Muscle layer of colon (tissue), 2 donors: ENCODE measurements around the gene FES.
"Not testable (repeated sequence)": the region's sequence is repeated elsewhere in the genome, so short reads cannot be mapped to it uniquely, and the experiment has no call there.

ENCODE experiments used
- H3K27ac ChIP-seq: one replicate; pipeline ENCODE4 v1.7.0; 2013; ENCODE audit warnings: low read depth, mild to moderate bottlenecking, low read length, moderate library complexity
- H3K27me3 ChIP-seq, 2 donors: one replicate each; pipeline ENCODE4 v1.7.0; 2013; ENCODE audit warnings: low read length in 2 of 2, mild to moderate bottlenecking in 2 of 2; ENCODE audit not compliant: insufficient read depth in 2 of 2, control insufficient read depth in 1 of 2
- H3K36me3 ChIP-seq: one replicate; pipeline ENCODE4 v1.7.0; 2013; ENCODE audit warnings: mild to moderate bottlenecking, low read length; ENCODE audit not compliant: insufficient read depth
- H3K4me1 ChIP-seq: one replicate; pipeline ENCODE4 v1.7.0; 2013; ENCODE audit warnings: mild to moderate bottlenecking, low read length; ENCODE audit not compliant: insufficient read depth
- H3K4me3 ChIP-seq, 2 donors: one replicate each; pipeline ENCODE4 v1.7.0; 2013; ENCODE audit warnings: low read length in 2 of 2, low read depth in 1 of 2, mild to moderate bottlenecking in 1 of 2, moderate library complexity in 1 of 2
- H3K9ac ChIP-seq: one replicate; pipeline ENCODE4 v1.7.0; 2013; ENCODE audit warnings: low read length
- H3K9me3 ChIP-seq: one replicate; pipeline ENCODE4 v1.7.0; 2013; ENCODE audit warnings: mild to moderate bottlenecking, low read length
- donor health status: abdominal sarcoma.
- donor health status: Adenocarcinoma of cecum.

FES gene

DNA sequence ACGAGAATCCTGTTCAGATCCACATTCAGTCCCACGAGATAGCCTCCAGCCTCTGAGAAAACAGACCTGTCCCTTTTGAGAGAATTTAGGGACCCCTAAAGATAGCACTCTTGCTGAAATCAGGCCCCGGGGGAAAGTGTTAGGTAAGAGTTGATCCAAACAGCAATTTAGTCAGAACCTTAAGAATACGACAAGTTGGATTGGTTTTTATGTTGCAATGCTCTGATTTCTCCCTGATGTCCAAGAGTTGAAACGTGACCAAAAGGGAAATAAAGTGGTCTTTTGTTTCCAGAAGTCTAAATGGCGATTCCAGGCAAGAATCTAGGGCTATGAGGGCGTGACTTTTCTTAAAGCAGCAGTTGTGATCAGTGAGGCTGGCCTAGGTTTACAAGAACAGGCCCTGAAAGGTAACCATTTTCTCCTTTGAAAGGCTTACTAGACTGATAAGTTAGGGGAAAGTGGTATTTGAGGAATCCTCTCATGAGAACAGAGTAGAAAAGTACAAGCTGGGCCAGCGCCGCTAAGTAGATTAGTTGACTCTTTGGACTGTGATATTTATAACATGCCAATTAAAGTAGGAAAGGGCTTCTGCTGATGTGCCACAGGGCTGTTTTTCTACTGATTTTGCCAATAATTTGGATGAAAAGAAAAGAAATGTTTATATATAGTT, 23.7 kb downstream of the FES start:
- Histone ChIP-seq H3K27ac (no peak overlapping the region), H3K27me3 (no peaks in the 10 kb centered on the region), H3K9me3 (no peaks in the 10 kb centered on the region), H3K4me3 (no peak overlapping the region), H3K4me1 (peaks cover 8% of the 10 kb centered on the region), H3K36me3 (peaks cover 77% of the 10 kb centered on the region), H3K9ac (no peak overlapping the region)

DNA sequence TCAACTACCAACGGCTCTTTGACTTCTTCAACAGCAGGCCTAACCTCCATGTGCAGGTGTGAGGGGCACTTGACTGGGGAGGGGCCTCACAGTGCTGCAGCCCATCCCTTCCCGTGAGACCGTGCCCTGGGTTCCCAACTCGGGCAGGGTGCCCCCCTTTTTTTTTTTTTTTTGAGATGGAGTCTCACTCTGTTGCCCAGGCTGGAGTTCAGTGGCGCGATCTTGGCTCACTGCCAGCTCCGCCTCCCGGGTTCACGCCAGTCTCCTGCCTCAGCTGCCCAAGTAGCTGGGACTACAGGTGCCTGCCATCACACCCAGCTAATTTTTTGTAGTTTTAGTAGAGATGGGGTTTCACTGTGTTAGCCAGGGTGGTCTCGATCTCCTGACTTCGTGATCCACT, 25.1 kb downstream of the FES start:
- not testable (repeated sequence) for H3K27ac ChIP-seq, H3K27me3 ChIP-seq, H3K9me3 ChIP-seq, H3K4me1 ChIP-seq, H3K4me3 ChIP-seq, H3K9ac ChIP-seq
- H3K36me3 ChIP-seq: peaks cover 92% of the 10 kb centered on the region

- Histone ChIP-seq H3K9me3 (no peaks in the 10 kb centered on the region), H3K27me3 (no peaks in the 10 kb centered on the region), H3K27ac (no peak overlapping the region), H3K9ac (no peak overlapping the region), H3K36me3 (peaks cover 92% of the 10 kb centered on the region), H3K4me1 (no peaks in the 10 kb centered on the region), H3K4me3 (no peak overlapping the region)
These were observed 25.7 kb downstream of the FES start for GRCh38 chr15:90909976-90910375.

- no peaks in the 10 kb centered on the region for H3K9me3 ChIP-seq
- H3K36me3 ChIP-seq: peaks cover 90% of the 10 kb centered on the region
- H3K4me1 ChIP-seq: no peaks in the 10 kb centered on the region
- no peaks in the 10 kb centered on the region for H3K27me3 ChIP-seq
- no peak overlapping the region for H3K4me3 ChIP-seq
- no peak overlapping the region for H3K27ac ChIP-seq
- no peak overlapping the region for H3K9ac ChIP-seq
These were observed 26.4 kb downstream of the FES start for GRCh38 chr15:90910441-90911301.

GRCh38 chr15:90911302-90911623, 27.0 kb downstream of the FES start:
- Histone ChIP-seq H3K9me3 (no peaks in the 10 kb centered on the region), H3K9ac (no peak overlapping the region), H3K27ac (no peak overlapping the region), H3K4me3 (no peak overlapping the region), H3K4me1 (no peaks in the 10 kb centered on the region), H3K27me3 (no peaks in the 10 kb centered on the region), H3K36me3 (peaks cover 88% of the 10 kb centered on the region)

DNA sequence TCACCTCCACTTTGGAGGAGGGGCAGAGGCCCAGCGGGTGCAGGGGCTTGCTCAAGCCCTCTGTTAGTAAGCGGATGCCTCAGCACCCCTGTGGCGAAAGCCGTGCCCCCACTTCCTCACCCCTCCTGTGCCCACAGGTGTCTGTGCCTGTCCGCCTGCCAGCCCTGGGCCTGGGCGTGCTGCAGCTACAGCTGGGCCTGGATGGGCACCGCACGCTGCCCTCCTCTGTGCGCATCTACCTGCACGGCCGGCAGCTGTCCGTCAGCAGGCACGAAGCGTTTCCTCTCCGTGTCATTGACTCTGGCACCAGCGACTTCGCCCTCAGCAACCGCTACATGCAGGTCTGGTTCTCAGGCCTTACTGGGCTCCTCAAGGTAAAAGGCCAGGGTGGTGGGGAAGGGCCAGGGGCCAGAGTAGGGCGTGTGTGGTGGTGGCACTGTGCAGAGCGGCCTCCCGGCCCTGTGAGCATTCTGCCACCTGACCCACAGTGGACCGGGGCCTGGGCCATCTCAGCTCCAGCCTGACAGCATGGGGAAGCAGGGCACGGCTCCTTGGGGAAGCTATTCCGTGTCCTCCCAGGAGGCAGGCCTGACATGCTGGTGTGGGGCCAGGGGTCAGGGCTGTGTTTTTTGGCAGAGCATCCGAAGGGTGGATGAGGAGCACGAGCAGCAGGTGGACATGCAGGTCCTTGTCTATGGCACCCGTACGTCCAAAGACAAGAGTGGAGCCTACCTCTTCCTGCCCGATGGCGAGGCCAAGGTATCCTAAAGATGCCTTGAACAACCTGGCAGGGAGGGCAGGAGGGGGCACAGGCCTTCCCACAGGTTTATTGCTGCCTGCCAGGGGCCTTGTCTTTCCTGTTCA, 27.8 kb downstream of the FES start:
- Histone ChIP-seq H3K36me3 (peaks cover 87% of the 10 kb centered on the region), H3K27me3 (no peaks in the 10 kb centered on the region)

GRCh38 chr15:90912770-90913075, 28.4 kb downstream of the FES start:
- H3K27ac ChIP-seq: no peak overlapping the region
- H3K4me3 ChIP-seq: no peak overlapping the region
- peaks cover 86% of the 10 kb centered on the region for H3K36me3 ChIP-seq
- no peaks in the 10 kb centered on the region for H3K27me3 ChIP-seq
- H3K9ac ChIP-seq: no peak overlapping the region
- no peaks in the 10 kb centered on the region for H3K4me1 ChIP-seq
- no peaks in the 10 kb centered on the region for H3K9me3 ChIP-seq

More for the DNA sequence above, 27.8 kb downstream of the FES start:
- no peak overlapping the region for H3K4me3 ChIP-seq
- H3K9me3 ChIP-seq: no peaks in the 10 kb centered on the region
- H3K27ac ChIP-seq: no peak overlapping the region
- H3K4me1 ChIP-seq: no peaks in the 10 kb centered on the region
- H3K9ac ChIP-seq: no peak overlapping the region

DNA sequence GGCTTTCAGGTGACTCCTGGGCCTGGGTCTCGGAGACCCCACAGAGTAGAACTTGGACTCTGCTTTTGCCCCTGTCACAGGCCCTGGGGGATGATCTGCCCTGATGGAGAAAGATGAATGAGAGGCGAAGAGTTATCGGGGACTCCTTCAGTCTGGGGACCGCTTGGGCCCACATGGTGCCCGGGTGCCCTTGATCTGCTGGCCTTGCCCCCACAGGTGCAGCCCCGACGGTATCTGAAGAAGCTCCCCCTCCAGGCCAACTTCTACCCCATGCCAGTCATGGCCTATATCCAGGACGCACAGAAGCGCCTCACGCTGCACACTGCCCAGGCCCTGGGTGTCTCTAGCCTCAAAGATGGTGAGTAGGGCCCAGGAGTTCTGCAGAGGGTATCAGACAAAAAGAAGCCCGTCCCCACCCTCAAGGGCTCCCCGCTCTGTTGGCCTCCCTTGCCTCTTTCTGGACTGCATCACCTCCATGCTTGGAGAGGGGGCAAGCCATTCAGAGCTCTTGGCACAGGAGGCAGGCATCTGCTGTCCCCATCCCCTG, 29.2 kb downstream of the FES start:
- Histone ChIP-seq H3K9me3 (no peaks in the 10 kb centered on the region), H3K27ac (no peak overlapping the region), H3K27me3 (no peaks in the 10 kb centered on the region), H3K4me3 (no peak overlapping the region), H3K4me1 (no peaks in the 10 kb centered on the region), H3K9ac (no peak overlapping the region), H3K36me3 (peaks cover 88% of the 10 kb centered on the region)

DNA sequence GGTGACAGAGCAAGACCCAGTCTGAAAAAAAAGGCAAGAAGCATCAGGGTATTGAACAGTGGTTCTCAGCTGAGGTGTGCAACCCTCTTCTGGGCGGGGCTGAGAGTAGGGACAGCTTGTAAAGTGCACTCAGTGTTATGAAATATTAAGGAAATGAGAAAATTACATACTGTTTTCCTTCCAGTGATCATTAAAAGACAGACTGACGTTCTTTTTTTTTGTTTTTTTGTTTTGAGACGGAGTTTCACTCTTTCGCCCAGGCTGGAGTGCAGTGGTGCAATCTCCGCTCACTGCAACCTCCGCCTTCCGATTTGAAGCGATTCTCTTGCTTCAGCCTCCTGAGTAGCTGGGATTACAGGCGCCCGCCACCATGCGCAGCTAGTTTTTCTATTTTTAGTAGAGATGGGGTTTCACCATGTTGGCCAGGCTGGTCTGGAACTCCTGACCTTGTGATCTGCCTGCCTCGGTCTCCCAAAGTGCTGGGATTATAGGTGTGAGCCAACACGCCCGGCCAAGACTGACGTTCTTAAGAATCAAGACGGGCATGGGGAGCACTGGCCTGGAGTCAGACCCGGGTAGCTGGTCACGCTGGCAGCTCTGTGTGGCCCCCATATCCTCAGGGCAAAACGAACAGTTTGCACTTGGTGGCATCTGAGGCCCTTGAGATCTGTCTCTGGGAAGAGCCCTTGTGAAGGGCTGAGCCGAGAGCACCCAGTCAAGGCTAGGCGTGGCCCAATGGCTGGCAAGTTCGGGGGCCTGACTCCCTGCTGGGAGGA, 30.2 kb downstream of the FES start:
- Histone ChIP-seq H3K27me3 (no peaks in the 10 kb centered on the region), H3K9ac (no peak overlapping the region), H3K27ac (no peak overlapping the region), H3K9me3 (no peaks in the 10 kb centered on the region), H3K4me1 (no peaks in the 10 kb centered on the region), H3K4me3 (no peak overlapping the region), H3K36me3 (peaks cover 89% of the 10 kb centered on the region)

DNA sequence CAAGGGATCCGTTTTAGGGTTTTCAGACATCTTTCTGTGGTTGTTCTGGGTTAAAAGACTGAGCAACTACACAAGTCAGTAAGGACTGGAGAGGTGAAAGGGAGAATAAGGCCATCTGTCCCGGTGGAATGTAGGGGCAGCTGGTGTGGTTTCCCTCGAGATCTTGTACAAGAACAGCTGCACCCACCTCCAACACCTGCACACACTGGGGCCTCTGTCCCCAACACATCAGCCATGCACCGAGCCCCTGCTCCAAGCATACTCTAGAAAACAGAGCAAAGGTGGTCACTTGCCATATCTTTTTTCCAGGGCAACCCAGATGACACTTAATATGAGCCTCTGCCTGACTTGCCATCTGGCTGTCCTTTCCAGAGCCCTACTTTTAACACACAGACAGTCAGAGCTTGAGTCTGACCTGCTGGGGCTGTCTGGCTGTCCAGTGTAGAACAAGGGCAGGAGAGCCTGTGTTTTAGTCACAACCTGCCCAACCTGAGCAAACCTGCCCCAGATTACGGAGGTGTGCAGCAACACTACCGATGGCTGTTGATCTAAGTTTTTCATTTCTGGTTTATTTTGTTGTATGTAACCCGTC, 31.0 kb downstream of the FES start:
- H3K4me1 ChIP-seq: no peaks in the 10 kb centered on the region
- peaks cover 89% of the 10 kb centered on the region for H3K36me3 ChIP-seq
- H3K9me3 ChIP-seq: no peaks in the 10 kb centered on the region
- H3K27ac ChIP-seq: no peak overlapping the region
- no peak overlapping the region for H3K4me3 ChIP-seq
- no peak overlapping the region for H3K9ac ChIP-seq
- H3K27me3 ChIP-seq: no peaks in the 10 kb centered on the region
